ENCODE data around the gene ING3.

GRCh38 chr7:120991161-120991560, 40.6 kb downstream of the ING3 start:
- no peak for TF ChIP-seq CTCF (IDR thresholded peaks at IDR 0.05)
- no peak for TF ChIP-seq REST (IDR thresholded peaks at IDR 0.05; ENCODE audit: insufficient read depth in 1 of 2, low read depth in 2 of 2, low read length in 1 of 2)
- no peak for TF ChIP-seq SIN3A (IDR thresholded peaks at IDR 0.05; ENCODE audit: borderline replicate concordance, insufficient read depth, low read depth, low read length)
- no peak for TF ChIP-seq TCF7L2 (IDR thresholded peaks at IDR 0.05; ENCODE audit: low read depth, low read length)
- TF ChIP-seq POLR2AphosphoS5 (IDR thresholded peaks at IDR 0.05; ENCODE audit: low read depth, low read length): no peak

Data from Panc1 (cell line).